ENCODE data around the gene TMEFF2. TPM values are rescaled to one million over a fixed set of nuclear protein-coding genes. Genes with fewer than 3 reads are reported as not detected.

The TMEFF2 gene
- total RNA-seq, 1 donor from 2014 or later, result not detected

DNA sequence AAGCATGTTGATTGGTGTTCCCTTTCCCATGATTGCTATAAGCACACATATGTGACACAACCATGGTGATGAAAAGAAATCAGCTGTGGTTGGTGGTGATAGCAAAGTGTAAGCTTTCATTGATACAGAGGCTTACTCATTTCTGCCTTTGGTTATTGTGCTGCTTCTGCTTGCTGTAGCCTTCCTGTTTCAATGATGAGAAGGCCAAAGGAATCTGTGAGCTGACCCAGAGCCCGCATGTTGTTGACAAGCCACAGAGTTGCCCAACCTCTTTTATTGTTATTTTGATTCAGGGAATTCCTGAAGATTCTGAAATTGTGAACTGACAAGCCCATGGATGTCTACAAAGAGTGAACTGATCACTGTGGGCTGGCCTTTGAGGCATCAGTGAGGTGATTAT lies 164.4 kb downstream of the TMEFF2 start:
- Histone ChIP-seq H3K27ac (no peak overlapping the region), H3K4me1 (no peaks in the 10 kb centered on the region), H3K4me3 (no peak overlapping the region), H3K27me3 (no peaks in the 10 kb centered on the region), H3K36me3 (no peaks in the 10 kb centered on the region), H3K9me3 (no peaks in the 10 kb centered on the region)
- TF ChIP-seq POLR2AphosphoS5 (IDR thresholded peaks at IDR 0.05; ENCODE audit: insufficient read depth in 1 of 2, low read depth in 1 of 2) (no peak), POLR2A (IDR thresholded peaks at IDR 0.05) (no peak)
- TF ChIP-seq, protein P1, sequence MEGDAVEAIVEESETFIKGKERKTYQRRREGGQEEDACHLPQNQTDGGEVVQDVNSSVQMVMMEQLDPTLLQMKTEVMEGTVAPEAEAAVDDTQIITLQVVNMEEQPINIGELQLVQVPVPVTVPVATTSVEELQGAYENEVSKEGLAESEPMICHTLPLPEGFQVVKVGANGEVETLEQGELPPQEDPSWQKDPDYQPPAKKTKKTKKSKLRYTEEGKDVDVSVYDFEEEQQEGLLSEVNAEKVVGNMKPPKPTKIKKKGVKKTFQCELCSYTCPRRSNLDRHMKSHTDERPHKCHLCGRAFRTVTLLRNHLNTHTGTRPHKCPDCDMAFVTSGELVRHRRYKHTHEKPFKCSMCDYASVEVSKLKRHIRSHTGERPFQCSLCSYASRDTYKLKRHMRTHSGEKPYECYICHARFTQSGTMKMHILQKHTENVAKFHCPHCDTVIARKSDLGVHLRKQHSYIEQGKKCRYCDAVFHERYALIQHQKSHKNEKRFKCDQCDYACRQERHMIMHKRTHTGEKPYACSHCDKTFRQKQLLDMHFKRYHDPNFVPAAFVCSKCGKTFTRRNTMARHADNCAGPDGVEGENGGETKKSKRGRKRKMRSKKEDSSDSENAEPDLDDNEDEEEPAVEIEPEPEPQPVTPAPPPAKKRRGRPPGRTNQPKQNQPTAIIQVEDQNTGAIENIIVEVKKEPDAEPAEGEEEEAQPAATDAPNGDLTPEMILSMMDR (IDR thresholded peaks at IDR 0.05), result no peak
- no peak for DNase-seq (ENCODE audit: extremely low spot score in 2 of 2)
- intact Hi-C loops (cut with DNase I), result no loop called here

DNA sequence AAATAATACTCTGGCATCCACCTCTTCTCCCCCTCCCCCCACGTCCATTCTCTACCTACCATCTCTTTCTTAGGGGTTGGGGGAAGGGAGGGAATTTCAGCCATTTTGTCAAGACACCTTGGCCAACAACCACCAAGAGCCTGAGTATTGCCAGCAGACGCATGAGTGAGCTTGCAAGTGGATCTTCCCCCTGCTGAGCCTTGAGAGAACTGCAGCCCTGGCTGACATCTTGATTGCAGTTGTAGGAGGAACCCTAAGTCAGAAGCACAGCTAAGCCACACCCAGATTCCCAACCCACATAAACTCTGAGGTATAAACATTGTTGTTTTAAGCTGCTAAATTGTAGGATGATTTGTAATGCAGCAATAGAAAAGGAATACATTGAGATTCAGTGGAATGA lies 165.6 kb downstream of the TMEFF2 start:
- intact Hi-C loops (cut with DNase I), result no loop called here

DNA sequence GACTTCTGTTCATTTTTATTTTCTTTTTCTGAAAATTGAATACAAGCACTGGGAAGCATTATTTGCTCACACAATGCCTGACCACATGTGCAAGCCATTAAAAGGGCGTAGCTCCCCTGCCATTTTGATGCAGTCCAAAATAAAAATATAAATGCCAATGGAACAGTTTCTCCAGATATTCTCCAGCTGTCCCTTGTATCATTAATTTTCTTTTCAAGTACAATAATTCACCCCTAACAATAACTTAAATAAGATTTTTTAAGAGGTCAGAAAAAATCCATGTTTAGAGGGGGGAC lies 168.0 kb downstream of the TMEFF2 start:
- Histone ChIP-seq H3K4me3 (no peak overlapping the region), H3K27me3 (no peaks in the 10 kb centered on the region), H3K36me3 (no peaks in the 10 kb centered on the region), H3K4me1 (no peaks in the 10 kb centered on the region), H3K9me3 (no peaks in the 10 kb centered on the region), H3K27ac (peak overlapping the region; percentile 2)
- intact Hi-C loops (cut with DNase I), result no loop called here
- TF ChIP-seq POLR2A (IDR thresholded peaks at IDR 0.05), result no peak
- TF ChIP-seq, protein P1 (IDR thresholded peaks at IDR 0.05), result no peak
- no peak for TF ChIP-seq POLR2AphosphoS5 (IDR thresholded peaks at IDR 0.05; ENCODE audit: insufficient read depth in 1 of 2, low read depth in 1 of 2)
- DNase-seq (ENCODE audit: extremely low spot score in 2 of 2), result no peak

More for the DNA sequence above, 165.6 kb downstream of the TMEFF2 start:
- no peak for TF ChIP-seq POLR2A (IDR thresholded peaks at IDR 0.05)
- TF ChIP-seq, protein P1 (IDR thresholded peaks at IDR 0.05), result no peak
- no peak for TF ChIP-seq POLR2AphosphoS5 (IDR thresholded peaks at IDR 0.05; ENCODE audit: insufficient read depth in 1 of 2, low read depth in 1 of 2)
- no peak overlapping the region for H3K4me3 ChIP-seq
- no peaks in the 10 kb centered on the region for H3K4me1 ChIP-seq
- no peak overlapping the region for H3K27ac ChIP-seq
- H3K9me3 ChIP-seq, result no peaks in the 10 kb centered on the region
- no peaks in the 10 kb centered on the region for H3K27me3 ChIP-seq
- DNase-seq (ENCODE audit: extremely low spot score in 2 of 2), result no peak
- H3K36me3 ChIP-seq, result no peaks in the 10 kb centered on the region

DNA sequence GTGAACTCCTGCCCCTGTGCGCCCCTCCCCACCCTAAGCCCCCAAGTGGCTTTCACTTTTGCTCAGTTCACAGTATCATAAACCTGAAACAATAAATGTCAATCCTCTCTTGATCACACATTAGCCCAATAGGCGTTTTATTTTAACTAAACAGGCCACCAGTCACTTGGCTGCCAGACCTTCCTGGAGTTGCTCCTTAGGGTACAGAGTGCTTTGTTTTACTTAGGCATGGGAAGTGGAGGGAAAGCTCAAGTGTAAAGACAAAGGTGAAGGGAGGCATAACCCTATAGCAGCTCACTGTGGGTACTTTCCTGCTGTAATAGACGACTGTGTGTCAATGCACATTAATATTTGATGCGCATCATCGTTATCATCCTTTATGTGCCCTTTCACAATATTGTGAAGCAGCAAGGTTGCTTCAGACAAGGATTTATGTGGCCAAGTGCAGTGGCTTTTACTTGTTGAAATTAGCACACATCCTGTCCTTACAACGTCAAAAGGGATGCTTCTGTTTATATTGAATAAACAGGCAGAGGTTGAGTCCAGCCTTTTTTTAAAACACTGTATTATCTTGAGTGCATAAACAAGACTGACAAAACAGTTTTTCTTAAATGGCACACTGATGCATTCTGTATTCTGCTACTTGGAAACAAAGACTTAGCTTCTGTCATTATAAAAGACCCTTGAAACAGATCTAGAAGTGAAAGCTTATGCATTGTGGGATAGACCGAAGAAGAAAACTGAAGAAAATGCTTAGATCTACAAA lies 168.5 kb downstream of the TMEFF2 start:
- intact Hi-C loops (cut with DNase I), result no loop called here
- no peak for TF ChIP-seq POLR2AphosphoS5 (IDR thresholded peaks at IDR 0.05; ENCODE audit: insufficient read depth in 1 of 2, low read depth in 1 of 2)
- no peak for TF ChIP-seq POLR2A (IDR thresholded peaks at IDR 0.05)
- TF ChIP-seq, protein P1 (IDR thresholded peaks at IDR 0.05), result no peak
- H3K36me3 ChIP-seq, result no peaks in the 10 kb centered on the region
- H3K4me3 ChIP-seq, result no peak overlapping the region
- no peaks in the 10 kb centered on the region for H3K27me3 ChIP-seq
- no peaks in the 10 kb centered on the region for H3K9me3 ChIP-seq
- DNase-seq (ENCODE audit: extremely low spot score in 2 of 2), result no peak
- H3K27ac ChIP-seq, result peak overlapping the region; percentile 2
- H3K4me1 ChIP-seq, result no peaks in the 10 kb centered on the region

DNA sequence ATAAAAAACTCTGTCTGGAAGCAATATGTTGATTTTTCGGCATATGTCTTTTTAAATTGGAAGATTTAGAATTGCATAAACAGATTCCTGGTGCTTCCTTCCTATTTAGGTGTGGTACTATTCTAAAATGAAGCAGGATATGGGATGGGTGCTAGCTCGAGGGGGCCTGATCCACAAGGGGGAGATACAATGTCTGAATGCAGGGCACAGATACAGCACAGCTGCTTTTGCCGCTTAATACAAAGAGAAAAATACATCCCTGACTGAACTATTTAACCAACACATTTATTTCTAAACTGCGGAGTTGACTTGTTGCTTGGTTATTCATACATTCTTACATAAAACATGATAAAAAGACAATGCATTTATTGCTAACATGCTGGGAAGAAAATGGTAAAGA lies 169.1 kb downstream of the TMEFF2 start:
- H3K9me3 ChIP-seq, result no peaks in the 10 kb centered on the region
- no peaks in the 10 kb centered on the region for H3K36me3 ChIP-seq
- no peaks in the 10 kb centered on the region for H3K27me3 ChIP-seq
- TF ChIP-seq POLR2AphosphoS5 (IDR thresholded peaks at IDR 0.05; ENCODE audit: insufficient read depth in 1 of 2, low read depth in 1 of 2), result no peak
- TF ChIP-seq POLR2A (IDR thresholded peaks at IDR 0.05), result no peak
- TF ChIP-seq, protein P1 (IDR thresholded peaks at IDR 0.05), result no peak
- no peak for DNase-seq (ENCODE audit: extremely low spot score in 2 of 2)
- no peaks in the 10 kb centered on the region for H3K4me1 ChIP-seq
- intact Hi-C loops (cut with DNase I), result no loop called here
- no peak overlapping the region for H3K4me3 ChIP-seq
- H3K27ac ChIP-seq, result peak overlapping the region; percentile 2
